Spleen (tissue), 11 donors: ENCODE results near the gene RARG. TPM values are rescaled to one million over a fixed set of nuclear protein-coding genes. Genes with fewer than 3 reads are reported as not detected.

Experiments used
- DNase-seq: peaks from one replicate; pipeline ENCODE4 v3.0.0-alpha.2; 2020
- H3K27ac ChIP-seq, 8 donors: fragments of 200-600 bp; sonication (generic) in 7 of 8; 1 replicate in 4 of 8; 2 replicates in 4 of 8; pipeline versions ENCODE4 v1.5.0 to v1.8.0; 2016 to 2021; ENCODE audit warnings: inconsistent platforms in 4 of 8, mild to moderate bottlenecking in 4 of 8, moderate library complexity in 1 of 8
- H3K27me3 ChIP-seq, 7 donors: fragments of 200-600 bp; sonication (generic) in 6 of 7; replicated peaks in 1 of 7; 1 replicate in 4 of 7; 2 replicates in 3 of 7; pipeline versions ENCODE4 v1.5.0 to v1.8.0; 2016 to 2021; ENCODE audit warnings: inconsistent platforms in 3 of 7, mild to moderate bottlenecking in 1 of 7
- H3K36me3 ChIP-seq, 6 donors: fragments of 200-600 bp; sonication (generic) in 5 of 6; 1 replicate in 4 of 6; 2 replicates in 2 of 6; pipeline versions ENCODE4 v1.5.0 to v1.8.0; 2016 to 2021; ENCODE audit warnings: inconsistent platforms in 2 of 6
- H3K4me1 ChIP-seq, 6 donors: fragments of 200-600 bp; sonication (generic) in 5 of 6; 1 replicate in 3 of 6; 2 replicates in 3 of 6; pipeline versions ENCODE4 v1.5.0 to v1.8.0; 2016 to 2021; ENCODE audit warnings: inconsistent platforms in 3 of 6
- H3K4me3 ChIP-seq, 8 donors: fragments of 200-600 bp; sonication (generic) in 7 of 8; 1 replicate in 4 of 8; 2 replicates in 4 of 8; pipeline versions ENCODE4 v1.5.0 to v1.8.0; 2016 to 2021; ENCODE audit warnings: inconsistent platforms in 4 of 8, mild to moderate bottlenecking in 4 of 8, moderate library complexity in 2 of 8
- H3K9me3 ChIP-seq, 8 donors: fragments of 200-600 bp; sonication (generic) in 7 of 8; 1 replicate in 4 of 8; 2 replicates in 4 of 8; pipeline versions ENCODE4 v1.5.0 to v1.8.0; 2016 to 2021; ENCODE audit warnings: inconsistent platforms in 4 of 8
- CTCF ChIP-seq, 11 experiments: fragments of 200-600 bp in 7 of 11; fragments of 450-650 bp in 4 of 11; sonication (generic) in 4 of 11; IDR thresholded peaks in 8 of 11; conservative IDR thresholded peaks in 3 of 11; 1 replicate in 7 of 11; 2 replicates in 4 of 11; pipeline versions ENCODE4 v1.4.0 to v1.8.0; 2016 to 2021; ENCODE audit warnings: antibody characterized with exemption in 11 of 11, inconsistent platforms in 4 of 11, mild to moderate bottlenecking in 1 of 11
- POLR2A ChIP-seq, 3 donors: fragments of 450-650 bp; IDR thresholded peaks; one replicate each; pipeline ENCODE4 v1.5.1; 2017; ENCODE audit warnings: antibody characterized with exemption in 3 of 3, mild to moderate bottlenecking in 1 of 3
- POLR2AphosphoS5 ChIP-seq, 3 donors: sonication (generic); formaldehyde crosslinking; IDR thresholded peaks; one replicate each; pipeline ENCODE4 v1.5.1; 2017; ENCODE audit warnings: antibody characterized with exemption in 3 of 3
- WGBS, 5 donors: extraction: QIAGEN DNeasy Blood & Tissue Kit in 3 of 5; methylation state at CpG; one replicate each; pipeline versions ENCODE4 v1.1.5 to v1.1.7; 2013 to 2018; 5-methylcytosine and 5-hydroxymethylcytosine counted together
- intact Hi-C: fragments of 100-400 bp; cut with DNase I; formaldehyde crosslinking; loops from one replicate; pipeline ENCODE4 v1.15.0; 2023; ENCODE audit warnings: low total_unique reads
- polyA plus RNA-seq, 3 donors: library from polyadenylated mRNA; stranded (reverse); fragments of 200-250 nt; gene quantifications; one replicate each; pipeline ENCODE4 v1.2.1, GENCODE V29; 2013
- total RNA-seq, 7 donors: library from RNA; depleted of rRNA in 3 of 7; stranded (reverse); fragments of >200 nt in 3 of 7; fragmentation: NEBNext Ultra II Directional in 4 of 7; extraction: Animal tissue kit (Norgen Biotek cat#: 25700) in 4 of 7; gene quantifications; one replicate each; pipeline versions ENCODE4 v1.1.0 to v1.2.1, GENCODE V29; 2016 to 2021
- donor health status: healthy with polysubstance abuse.
- donor health status: DM: no; HTN: no; CAD: no; lungs with moderate emphysema.
- donor health status: DM: no; HTN: no; CAD: no.
- donor health status: Bipolar disorder and iron deficiency.
- donor health status: healthy.
- donor health status: DM: no; HTN: no; CAD: no.
- donor health status: DM: yes; HTN: yes; CAD: no.

The RARG gene
- total and polyA plus RNA-seq, 10 donors, result 4.6 to 20.8 (median 11.2) TPM

GRCh38 chr12:53193040-53193439, 39.0 kb downstream of the RARG start:
- peak in 1 of 3 donors; percentile 47 for TF ChIP-seq POLR2AphosphoS5 (IDR thresholded peaks at IDR 0.05)
- no peak for TF ChIP-seq CTCF (IDR thresholded peaks at IDR 0.05 in 8 of 11, conservative IDR thresholded peaks at IDR 0.05 in 3 of 11)
- 92 to 96% (median 93%) methylated on average over 9 of the region's 9 CpGs for WGBS, 5 donors
- DNase-seq, result no peak
- Histone ChIP-seq H3K4me1 (peaks cover 6 to 57% (median 25%) of the 10 kb centered on the region in 6 donors), H3K36me3 (peaks cover 0 to 96% (median 45%) of the 10 kb centered on the region in 6 donors), H3K4me3 (no peak overlapping the region), H3K9me3 (no peaks in the 10 kb centered on the region), H3K27ac (no peak overlapping the region), H3K27me3 (no peaks in the 10 kb centered on the region)
- intact Hi-C loops, result loop anchor here (5.0 kb wide), 1 partner anchor 36 kb away; no protein-coding TSS in a partner anchor

GRCh38 chr12:53192531-53193021, 39.4 kb downstream of the RARG start:
- intact Hi-C loops, result loop anchor here (5.0 kb wide), 1 partner anchor 35 kb away; no protein-coding TSS in a partner anchor

GRCh38 chr12:53191885-53192530, 40.0 kb downstream of the RARG start:
- no peak overlapping the region for H3K4me3 ChIP-seq
- no peaks in the 10 kb centered on the region for H3K9me3 ChIP-seq
- peak overlapping the region in 1 of 8 donors; percentile 11 for H3K27ac ChIP-seq
- peaks cover 0 to 47% (median 15%) of the 10 kb centered on the region in 6 donors for H3K4me1 ChIP-seq
- peak in 2 of 3 donors; percentile 3 to 66 for TF ChIP-seq POLR2AphosphoS5 (IDR thresholded peaks at IDR 0.05)
- TF ChIP-seq CTCF (IDR thresholded peaks at IDR 0.05 in 8 of 11, conservative IDR thresholded peaks at IDR 0.05 in 3 of 11), result no peak
- TF ChIP-seq POLR2A (IDR thresholded peaks at IDR 0.05), result no peak
- WGBS, 5 donors, result 92 to 96% (median 93%) methylated on average over 8 to 14 of the region's 14 CpGs
- intact Hi-C loops, result loop anchor here (5.0 kb wide), 1 partner anchor 35 kb away; no protein-coding TSS in a partner anchor
- peaks cover 0 to 98% (median 55%) of the 10 kb centered on the region in 6 donors for H3K36me3 ChIP-seq
- H3K27me3 ChIP-seq, result no peaks in the 10 kb centered on the region
- DNase-seq, result no peak

More at GRCh38 chr12:53192531-53193021, 39.4 kb downstream of the RARG start:
- TF ChIP-seq POLR2AphosphoS5 (IDR thresholded peaks at IDR 0.05) (peak; percentile 44 to 78 (median 59)), CTCF (IDR thresholded peaks at IDR 0.05 in 8 of 11, conservative IDR thresholded peaks at IDR 0.05 in 3 of 11) (no peak)
- WGBS, 5 donors, result 91 to 94% (median 94%) methylated on average over 3 to 14 of the region's 14 CpGs
- DNase-seq, result no peak
- H3K4me1 ChIP-seq, result peaks cover 1 to 52% (median 21%) of the 10 kb centered on the region in 6 donors
- H3K27ac ChIP-seq, result no peak overlapping the region
- H3K4me3 ChIP-seq, result no peak overlapping the region
- H3K27me3 ChIP-seq, result no peaks in the 10 kb centered on the region
- peaks cover 0 to 98% (median 50%) of the 10 kb centered on the region in 6 donors for H3K36me3 ChIP-seq
- H3K9me3 ChIP-seq, result no peaks in the 10 kb centered on the region
